Hepatocyte (in vitro differentiated cells): Measurements from ENCODE around the gene CNPY4.

Experiments
- CTCF ChIP-seq: fragments of 200-600 bp; sonication (generic); IDR thresholded peaks from 2 replicates; pipeline ENCODE4 v1.5.1; 2016; ENCODE audit warnings: antibody characterized with exemption, mild to moderate bottlenecking; ENCODE audit not compliant: poor library complexity
- EZH2 ChIP-seq: fragments of 200-600 bp; sonication (generic); IDR thresholded peaks from 2 replicates; pipeline ENCODE4 v1.6.1; 2016; ENCODE audit warnings: antibody characterized with exemption, mild to moderate bottlenecking, borderline replicate concordance

DNA sequence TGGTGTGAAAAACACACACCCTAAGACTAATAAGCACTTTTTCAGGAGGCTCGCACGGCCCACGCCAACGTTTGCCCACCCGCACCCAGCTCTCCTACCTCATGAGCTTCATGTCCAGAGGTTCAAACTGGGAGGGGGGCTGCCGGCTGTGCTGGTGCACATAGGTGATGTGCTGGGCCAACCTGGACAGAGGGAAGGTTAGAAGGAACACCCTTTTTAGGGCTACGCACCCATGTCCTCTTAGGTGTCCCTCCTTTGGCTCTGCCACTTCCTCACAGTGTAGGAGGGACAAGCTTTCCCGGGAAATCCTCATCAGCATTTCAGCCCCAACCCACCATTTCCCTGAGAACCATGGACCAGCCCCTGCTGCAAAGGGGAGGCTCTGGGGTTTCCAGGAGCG, 24.1 kb upstream of the CNPY4 start:
- TF ChIP-seq CTCF: no peak
- TF ChIP-seq EZH2: no peak
